Fibroblast of skin of right quadriceps (primary cell): Measurements from ENCODE around the gene CHN1.

Experiments used
- DNase-seq: peaks from one replicate; pipeline ENCODE4 v3.0.0-alpha.2; 2013

The CHN1 gene

DNA sequence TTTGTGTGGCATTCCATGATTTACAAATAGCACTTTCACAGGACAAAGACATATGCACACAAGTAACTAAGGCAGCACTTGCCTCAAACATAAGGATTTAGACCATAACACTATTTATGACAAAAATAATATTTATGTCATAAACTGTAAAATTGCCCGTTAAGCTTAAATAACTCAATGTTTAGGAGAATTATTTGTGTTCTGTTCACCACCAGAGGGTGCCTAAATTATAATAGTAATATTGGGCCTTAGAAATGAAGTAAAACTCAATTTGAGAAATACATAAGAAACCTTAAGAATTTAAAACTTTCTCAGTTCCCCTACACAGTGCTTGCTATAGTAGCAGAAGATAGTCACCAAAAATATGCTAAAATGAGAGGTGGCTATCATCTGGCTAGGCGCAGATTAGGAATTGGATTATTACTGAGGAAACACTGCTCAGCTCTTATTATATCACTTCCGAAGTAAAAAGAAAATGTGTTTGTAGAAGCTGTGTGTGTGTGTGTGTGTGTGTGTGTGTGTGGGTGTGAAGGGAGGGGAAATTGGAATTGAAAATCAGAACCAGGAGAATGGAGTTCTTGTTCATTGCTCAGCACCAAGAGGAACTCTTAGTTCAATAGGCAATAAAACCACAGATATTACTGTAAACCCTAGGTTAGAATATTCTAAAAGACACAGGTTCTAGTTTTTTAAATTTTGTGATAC, 4.9 kb upstream of the CHN1 start:
- no peak for DNase-seq

DNA sequence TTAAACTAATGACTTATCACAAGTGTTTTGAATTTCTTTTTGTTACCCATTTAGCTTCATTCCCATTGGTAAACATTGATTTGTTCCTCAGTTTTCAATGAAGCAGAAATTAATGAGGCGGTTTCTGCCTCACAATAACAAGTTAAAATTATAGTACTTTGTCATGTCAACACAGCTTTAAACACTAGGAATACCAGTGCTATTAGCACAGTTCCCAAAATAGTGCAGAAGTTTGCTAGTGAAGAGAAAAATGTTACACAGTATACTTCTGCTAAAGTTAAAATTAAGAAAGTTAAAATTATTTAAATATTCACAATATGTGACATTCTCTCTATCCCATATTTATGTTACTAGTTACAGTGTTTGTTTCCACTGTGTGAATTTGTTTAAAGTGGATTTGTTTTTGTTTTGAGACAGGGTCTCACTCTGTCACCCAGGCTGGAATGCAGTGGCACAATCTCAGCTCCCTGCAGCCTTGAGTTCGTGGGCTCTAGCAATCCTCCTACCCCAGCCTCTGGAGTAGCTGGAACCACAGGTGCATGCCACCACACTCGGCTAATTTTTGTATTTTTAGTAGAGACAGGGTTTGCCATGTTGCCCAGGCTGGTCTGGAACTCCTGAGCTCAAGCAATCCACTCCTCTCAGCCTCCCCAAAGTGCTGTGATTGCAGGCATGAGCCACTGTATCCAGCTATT, 3.8 kb upstream of the CHN1 start:
- no peak for DNase-seq

DNA sequence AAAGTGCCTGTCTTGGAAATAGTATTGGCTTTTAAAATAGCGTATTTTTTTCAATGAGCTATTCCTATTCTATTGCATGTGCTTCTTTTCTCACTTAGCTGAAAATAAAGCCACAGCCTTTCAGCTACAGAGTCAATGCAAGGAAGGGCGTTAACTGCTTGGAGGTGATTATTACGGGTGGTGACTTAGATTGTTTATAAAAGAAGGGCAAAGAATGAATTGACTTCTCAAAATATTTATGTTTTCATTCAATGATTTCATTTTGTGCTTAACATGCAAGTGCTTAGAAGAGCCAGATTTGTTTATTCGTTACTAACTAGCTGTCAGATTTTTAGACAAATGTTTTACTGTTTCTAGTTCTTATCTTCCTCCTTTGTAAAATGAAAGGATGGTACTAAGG, 2.8 kb upstream of the CHN1 start:
- no peak for DNase-seq

DNA sequence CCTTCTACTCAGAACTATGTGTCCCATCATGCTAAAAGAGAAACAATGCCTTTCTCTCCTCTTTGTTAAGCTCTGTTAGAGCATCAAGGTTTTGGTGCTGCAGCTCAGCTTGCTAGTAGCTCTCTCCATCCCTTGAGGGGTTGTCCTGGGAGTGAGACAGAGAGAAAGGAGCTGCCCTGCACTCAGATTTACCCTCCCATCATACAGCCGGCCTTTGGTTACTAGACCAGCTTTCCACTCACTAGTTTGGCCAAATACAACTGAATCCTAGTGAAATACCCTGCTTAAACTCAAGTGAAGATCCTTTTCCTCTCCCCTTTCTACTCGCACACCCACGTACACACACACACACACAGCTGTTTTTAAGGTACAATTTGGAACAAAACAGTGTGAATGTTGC, 2.3 kb upstream of the CHN1 start:
- DNase-seq = no peak

DNA sequence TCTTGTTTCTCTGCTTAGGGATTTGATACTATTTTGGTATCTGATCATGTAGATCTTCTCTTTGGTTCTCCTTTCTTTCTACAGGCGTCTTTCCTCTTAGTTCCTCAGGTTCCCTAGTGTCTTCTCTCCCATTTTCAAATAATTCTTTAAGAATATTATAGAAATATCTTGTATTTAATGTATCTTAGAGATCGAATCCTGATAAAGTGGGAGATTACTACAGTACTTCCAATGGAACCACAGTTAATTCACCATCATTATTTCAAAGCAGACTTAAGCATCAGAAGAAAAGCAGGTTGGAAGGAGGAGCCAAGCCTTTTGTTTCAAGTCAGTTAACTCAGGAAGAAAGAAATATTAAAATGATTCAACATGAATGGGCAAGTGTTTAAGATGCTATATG, 1.1 kb upstream of the CHN1 start:
- DNase-seq = no peak

DNA sequence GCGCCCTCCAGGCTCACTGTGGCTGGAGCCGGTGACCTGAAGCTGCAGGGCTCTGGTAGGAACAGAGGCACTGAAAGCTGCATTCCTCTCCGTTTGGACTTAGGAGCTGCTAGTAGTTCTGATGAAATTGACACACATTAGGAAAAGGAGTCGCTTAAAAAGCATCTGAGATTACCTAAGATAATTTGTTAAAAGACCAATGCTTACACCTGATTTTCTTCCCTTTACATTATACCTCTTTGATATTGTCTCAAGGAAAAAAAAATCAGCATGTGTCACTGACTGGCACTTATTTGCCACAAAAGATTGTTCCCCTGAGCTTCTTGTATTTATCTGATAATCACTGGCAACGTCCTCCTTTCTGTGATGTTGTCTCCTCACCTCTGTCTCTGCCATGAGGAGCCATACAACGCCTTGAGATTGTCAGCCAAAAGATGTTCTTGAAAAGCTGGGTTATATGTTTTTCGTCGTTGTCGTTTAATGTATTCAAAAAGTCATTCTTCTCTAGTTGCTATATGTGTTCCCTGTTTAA, 618 bp upstream of the CHN1 start:
- no peak for DNase-seq

DNA sequence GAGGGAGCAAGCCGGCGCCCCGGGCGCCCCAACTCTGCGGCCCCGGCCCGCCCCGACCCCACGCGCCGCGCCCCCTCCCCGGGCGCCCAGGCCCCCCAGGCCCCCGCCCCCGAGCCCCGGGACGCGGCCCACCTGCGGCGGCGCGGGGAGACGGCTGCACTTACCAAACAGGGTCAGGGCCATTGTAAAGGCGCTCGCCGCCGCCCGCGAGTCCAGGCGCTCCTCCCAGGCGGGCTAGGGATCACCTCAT, 526 bp downstream of the CHN1 start:
- DNase-seq = no peak

DNA sequence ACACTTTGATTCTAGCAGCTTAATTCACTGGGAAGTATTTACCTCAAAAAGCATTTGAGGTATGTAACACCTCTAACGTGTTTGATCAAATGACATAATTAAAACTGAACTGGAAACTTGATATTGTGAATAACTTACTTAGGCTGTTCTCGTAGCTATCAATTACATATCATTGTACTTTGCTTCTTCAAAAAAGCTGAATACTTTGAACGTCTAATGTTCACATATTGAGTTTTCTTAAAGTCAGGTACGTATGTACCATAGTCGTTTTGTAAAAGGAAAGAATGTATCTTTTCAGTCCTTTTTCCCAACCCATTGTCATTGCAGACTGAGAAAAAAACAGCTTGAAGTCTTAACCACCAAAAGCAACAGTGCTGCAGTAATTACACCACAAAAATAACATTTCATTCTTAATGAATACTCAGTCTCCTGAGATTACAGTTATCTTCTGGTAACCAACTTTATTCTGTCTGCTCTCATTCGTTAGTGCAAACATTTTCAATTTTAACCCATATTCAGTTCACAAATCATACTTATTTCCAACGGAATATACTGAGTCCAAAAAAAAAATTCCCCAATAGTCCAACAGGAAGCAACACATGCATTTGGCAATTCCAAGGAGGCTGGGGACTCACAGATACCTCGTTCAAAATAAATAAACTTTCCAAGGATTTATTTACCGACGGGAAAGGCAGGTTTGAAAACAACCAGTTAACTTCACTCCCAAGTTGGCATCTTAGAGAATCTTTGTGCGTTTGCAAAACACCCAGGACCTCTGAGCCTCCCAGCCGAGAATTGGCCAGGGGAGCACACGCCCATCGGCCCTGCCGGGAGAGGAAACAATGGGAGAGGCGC, 1.1 kb downstream of the CHN1 start:
- no peak for DNase-seq

DNA sequence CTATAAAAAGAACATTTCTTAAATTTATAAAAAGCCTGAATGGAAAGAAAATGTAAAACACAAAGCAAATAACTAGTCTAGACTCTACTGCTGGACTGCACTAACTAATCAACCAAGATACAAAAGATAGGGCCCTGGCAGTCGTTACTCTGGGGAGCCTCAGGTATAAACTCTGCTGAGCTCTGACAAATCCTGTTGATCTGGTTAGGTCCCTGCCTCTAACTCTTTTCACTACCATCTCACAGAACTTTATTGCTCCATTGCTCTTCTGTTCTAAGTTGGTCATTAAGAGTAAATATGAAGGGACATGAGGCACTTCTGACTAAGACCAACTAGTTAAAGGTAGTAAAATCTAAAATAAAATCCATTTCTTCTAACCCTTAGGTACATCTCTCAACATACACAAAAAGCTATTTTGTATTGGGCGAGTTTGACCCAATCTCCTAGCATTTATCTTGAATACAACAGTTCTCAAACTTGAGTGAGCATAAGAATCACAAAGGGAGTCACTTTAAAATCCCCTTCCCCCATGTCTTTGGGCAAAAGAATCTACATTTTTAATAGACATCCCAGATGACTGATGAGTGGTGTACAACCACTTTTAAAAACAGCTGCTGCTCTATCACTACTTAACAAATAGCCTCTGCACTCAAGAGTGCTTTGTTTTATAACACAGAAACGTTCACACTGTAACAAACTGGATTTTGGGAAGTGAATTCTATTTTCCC, 2.5 kb downstream of the CHN1 start:
- DNase-seq = no peak

DNA sequence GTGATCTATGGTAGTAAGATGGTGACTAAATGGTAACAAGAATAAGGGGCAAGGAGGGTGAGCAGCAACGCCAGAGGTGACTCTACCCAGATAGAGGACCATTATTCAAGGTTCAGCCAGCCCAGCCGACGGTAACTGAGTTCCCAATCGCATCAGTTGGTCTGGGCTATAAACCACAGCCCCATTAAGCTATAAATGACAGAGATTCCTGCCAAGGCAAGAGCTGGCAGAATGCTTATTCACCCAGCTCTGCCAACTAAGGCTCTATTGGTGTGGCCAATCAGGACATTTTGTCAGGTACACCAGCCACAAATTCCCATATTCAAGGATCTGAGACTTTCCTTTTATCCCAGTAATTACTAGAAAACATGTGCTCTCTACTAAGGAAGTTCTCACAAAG, 3.6 kb downstream of the CHN1 start:
- no peak for DNase-seq

DNA sequence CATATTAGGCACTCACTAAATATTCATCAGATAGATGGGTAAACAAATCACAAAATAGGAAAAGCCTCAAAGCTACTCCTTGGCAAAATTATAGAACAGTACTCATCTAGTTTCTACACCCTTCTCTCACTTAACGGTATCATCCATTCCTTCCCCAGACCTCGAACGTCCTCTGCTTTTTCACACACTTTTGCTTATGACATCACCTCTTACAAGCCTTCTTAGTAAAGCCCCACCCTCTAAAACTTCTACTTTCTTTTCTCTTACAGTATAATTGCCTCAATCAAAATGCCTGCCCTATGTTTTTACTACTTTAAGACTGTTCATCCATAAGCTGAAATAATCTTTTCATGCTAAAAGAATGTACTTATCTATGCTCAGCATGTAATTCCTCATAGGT, 8.1 kb downstream of the CHN1 start:
- DNase-seq = no peak

DNA sequence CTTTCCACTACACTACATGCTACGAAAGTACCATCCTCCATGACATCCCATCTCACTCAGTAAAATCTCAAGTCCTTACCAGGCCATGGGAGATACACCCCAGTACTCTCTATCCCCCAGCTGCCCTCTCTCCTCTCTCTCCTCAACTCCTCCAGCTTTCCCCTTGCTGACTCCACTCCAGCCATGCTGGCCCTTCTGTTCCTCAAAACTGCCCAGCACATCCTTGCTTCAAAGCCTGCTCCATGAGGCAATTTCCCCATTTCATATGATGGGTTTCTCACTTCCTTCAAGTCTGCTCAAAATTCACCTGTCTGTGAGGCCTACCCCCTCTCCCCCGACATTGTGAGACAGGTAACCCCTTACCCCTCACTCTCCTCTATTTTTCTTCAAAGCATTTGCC, 8.6 kb downstream of the CHN1 start:
- DNase-seq = no peak

DNA sequence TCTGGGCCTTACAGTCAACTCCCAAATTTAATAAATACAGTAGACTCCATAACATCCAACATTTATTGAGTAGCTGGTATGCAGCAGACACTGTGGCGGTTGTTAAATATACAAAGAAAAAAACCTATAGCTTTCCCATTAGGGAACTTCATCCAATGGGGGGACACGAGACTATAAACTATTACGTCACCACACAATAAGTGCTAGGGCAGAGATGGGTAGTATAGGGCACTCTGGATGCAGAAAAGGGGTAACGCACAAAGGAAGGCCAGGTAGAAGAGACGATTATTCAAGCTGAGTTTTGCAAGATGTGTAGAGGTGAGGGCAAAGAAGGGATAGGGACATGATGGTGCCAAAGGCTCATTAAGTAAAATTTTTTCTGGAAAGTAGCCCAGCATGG, 10.8 kb downstream of the CHN1 start:
- DNase-seq = no peak

DNA sequence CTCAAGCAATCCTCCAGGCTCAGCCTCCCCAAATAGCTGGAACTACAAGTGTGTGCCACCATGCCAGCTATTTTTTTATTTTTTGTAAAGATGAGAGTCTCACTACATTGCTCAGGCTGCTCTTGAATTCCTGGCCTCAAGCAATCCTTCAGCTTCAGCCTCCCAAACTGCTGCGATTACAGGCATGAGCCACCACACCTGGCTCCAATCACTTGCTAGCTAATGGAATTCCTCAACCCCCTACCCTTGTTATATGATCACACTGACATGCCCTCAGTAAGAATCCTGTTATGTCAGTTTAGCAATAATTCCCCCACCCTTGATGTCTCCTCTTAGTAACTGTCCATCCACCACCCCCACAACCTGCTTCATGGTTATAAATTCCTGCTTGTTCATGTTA, 12.3 kb downstream of the CHN1 start:
- no peak for DNase-seq

DNA sequence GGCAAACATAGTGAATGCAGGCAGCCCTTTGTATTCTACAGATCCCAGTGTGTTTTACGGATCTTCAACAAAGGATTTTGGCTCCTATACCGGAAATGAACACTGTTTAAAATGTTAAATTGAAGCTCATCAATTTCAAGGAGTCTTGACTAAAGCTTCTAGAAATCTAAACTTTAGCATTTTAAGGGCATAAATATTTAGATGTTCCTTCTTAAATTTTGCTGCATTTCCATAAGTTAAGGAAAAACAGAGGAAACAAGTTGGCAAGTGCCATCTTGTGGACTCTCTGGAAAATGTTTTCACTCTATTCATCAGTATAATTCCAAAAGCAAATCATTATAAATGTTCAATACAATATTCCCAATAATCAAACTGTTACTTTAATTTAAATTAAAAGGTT, 19.6 kb downstream of the CHN1 start:
- DNase-seq = peak; percentile 41

DNA sequence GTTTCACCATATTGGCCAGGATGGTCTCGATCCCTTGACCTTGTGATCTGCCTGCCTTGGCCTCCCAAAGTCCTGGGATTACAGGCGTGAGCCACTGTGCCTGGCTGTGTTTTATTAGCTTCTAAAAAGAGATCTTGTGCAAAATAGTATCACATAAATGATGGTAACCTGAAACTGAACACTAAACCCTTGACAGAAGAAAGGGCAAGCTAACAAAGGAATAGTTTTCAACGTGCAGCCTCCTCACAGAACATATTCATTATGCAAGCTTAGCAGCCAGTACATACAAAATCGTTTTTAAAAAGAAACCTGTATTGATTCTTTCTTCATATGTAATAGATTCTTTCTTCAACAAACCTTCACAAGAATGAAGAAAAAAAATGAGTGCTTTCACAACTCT, 20.6 kb downstream of the CHN1 start:
- DNase-seq = no peak

DNA sequence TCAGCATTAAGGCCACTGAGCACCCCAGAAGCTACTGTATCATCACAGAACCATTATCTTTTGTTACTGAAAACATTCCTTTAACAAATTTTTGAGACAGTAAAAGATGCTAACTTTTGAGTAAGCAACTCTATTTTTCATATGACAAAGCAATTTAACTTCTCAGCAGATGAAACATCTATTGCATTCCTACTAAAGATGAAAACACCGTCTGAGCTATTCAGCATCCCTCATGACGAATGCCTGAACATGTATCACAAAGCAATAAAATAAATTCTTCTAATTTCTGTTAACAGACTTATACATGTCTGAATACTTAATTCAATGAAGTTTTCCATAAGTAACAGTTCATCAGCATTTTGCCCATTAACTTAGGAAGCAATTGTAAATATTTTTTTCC, 23.9 kb downstream of the CHN1 start:
- peak; percentile 56 for DNase-seq

DNA sequence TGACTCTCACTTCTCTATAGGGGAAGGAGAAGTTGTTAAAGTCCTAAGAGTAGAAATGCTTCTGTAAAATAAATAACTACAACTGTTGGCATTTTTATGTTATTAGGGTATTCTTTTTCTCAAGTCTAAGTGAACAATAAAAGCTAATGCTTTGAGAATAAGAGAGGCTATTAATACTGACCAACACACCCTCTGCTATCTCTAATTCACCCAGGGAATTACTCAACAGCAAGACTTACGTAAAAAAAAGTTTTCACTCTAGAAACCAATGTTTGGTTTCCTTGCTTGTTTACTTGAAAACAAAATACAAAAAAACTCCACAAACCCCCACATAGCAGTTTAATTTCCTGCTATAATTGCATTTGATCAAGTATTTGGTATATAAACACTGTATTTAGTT, 25.2 kb downstream of the CHN1 start:
- no peak for DNase-seq

DNA sequence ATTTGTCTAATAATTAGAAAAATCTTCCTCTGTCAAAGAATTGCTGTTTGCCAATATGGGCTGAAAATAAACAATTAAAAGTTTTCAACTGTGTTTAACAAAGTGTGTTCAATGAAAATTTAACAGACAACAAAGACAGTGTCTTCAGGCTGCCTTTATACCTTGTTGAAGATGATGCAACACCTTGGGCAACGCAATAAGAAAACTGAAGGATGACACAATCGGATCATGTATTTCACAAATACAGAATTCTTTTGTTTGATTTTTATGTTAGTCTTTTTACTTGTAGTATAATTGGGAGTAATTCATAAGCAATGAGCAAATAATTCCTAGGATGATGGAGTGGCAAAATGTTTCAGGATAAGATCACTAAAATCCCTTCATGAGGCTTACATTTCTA, 27.8 kb downstream of the CHN1 start:
- DNase-seq = no peak

DNA sequence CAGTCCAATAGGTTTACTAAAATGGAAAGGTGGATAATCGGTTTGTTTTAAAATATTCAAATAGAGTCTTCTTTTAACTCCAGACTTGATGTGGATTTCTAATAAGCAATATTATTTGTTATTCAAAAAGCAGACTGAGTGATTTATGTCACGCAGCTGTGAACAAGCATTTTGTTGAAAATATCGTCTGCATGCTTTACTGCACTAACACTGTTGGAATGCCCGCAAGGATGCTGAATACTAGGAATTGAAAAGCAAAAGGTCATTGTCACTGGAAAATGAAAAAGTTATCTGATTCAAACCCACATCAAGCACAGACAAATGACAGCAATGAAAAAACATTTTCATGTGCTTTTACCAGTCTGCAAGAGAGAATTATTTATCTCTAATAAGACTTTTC, 31.1 kb downstream of the CHN1 start:
- no peak for DNase-seq

DNA sequence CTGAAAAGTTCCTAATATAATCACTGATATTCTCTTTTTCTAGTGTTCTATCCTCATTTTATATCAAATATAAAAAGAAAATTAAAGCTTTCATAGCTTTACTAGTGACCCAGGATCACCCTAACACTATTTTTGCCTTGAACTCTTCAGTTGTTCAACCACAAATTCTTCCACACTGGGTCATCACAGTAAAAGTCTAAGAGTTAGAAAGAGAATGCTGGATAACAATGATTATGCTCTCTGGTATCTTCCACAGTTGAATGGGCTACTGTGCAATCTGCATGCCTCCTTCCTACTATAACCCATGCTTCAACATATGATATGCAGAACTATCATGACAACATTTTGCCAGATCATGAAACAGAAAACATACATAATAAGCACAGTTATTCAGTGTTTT, 32.3 kb downstream of the CHN1 start:
- DNase-seq = peak; percentile 86

DNA sequence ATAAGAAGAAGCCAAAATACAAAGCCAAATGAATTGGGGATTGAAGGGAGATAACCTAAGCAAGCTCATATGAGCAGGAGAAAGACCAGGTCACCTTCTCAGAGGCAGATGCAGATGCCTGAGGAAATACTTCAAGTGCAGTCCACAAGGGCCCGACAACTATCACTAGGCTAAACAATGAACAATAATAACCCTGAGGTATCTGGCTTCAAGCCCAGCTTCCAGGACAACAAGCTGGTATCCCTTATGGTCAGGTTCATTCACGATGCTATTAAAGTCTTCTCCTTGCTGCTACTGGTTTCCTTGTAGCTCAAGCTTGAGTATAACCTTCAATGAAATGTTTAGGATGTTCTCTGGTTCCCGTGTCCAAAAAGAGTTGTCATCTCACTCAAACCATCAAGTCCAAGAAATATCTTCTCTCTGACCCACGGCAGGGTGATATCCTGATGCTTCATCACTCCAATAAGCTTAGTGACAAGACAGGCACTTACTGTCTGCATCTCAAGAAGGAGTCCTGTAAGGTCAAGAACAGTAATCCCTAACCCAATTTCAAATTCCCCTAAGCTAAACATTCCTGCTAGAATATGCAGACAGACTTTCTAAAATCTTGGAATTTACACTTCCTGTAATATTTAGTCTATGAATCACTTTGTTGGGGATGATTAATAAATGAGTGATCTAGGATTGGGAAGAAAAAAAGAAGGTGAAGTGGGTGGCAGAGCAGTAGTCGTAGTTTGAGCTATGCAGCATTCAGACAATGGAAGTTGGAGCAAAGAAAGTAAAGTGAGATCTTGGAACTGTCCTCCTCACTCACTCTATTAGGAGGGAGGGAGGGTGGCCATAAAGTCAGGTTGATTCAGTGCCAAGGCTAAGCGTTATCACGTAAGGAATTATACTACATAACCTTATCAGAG, 33.1 kb downstream of the CHN1 start:
- peak; percentile 91 for DNase-seq
